GDM1 (cell line): ENCODE data around the gene MTHFD1L.
"Not testable (repeated sequence)": the region's sequence is repeated elsewhere in the genome, so short reads cannot be mapped to it uniquely, and the experiment has no call there.

Source experiments
- DNase-seq: peaks from one replicate; lab custom pipeline; 2025; lab: John Stamatoyannopoulos, UW

MTHFD1L gene

GRCh38 chr6:151069641-151070040 is 204.1 kb downstream of the MTHFD1L start:
- no peak for DNase-seq

- no peak for DNase-seq
Observed at GRCh38 chr6:151070631-151071051, 205.1 kb downstream of the MTHFD1L start.

- no peak for DNase-seq
Observed at GRCh38 chr6:151071295-151071694, 205.8 kb downstream of the MTHFD1L start.

- no peak for DNase-seq
Observed at GRCh38 chr6:151073146-151073545, 207.6 kb downstream of the MTHFD1L start.

- no peak for DNase-seq
Observed at GRCh38 chr6:151073701-151074100, 208.2 kb downstream of the MTHFD1L start.

- DNase-seq = no peak
Observed at GRCh38 chr6:151075005-151075404, 209.5 kb downstream of the MTHFD1L start.

- DNase-seq = no peak
Observed at GRCh38 chr6:151075527-151075926, 210.0 kb downstream of the MTHFD1L start.

GRCh38 chr6:151075930-151076555 is 210.5 kb downstream of the MTHFD1L start:
- DNase-seq = no peak

- DNase-seq = no peak
Observed at GRCh38 chr6:151078655-151079054, 213.2 kb downstream of the MTHFD1L start.

- DNase-seq = no peak
Observed at GRCh38 chr6:151081656-151082055, 216.2 kb downstream of the MTHFD1L start.

GRCh38 chr6:151082079-151082478 is 216.6 kb downstream of the MTHFD1L start:
- no peak for DNase-seq

GRCh38 chr6:151084275-151084674 is 218.8 kb downstream of the MTHFD1L start:
- no peak for DNase-seq

- not testable (repeated sequence) for DNase-seq
Observed at GRCh38 chr6:151087055-151087454, 221.6 kb downstream of the MTHFD1L start.

- DNase-seq = no peak
Observed at GRCh38 chr6:151087861-151088598, 222.5 kb downstream of the MTHFD1L start.

- DNase-seq = no peak
Observed at GRCh38 chr6:151088599-151088935, 223.1 kb downstream of the MTHFD1L start.

- no peak for DNase-seq
Observed at GRCh38 chr6:151088963-151089362, 223.5 kb downstream of the MTHFD1L start.

- no peak for DNase-seq
Observed at GRCh38 chr6:151089978-151090377, 224.5 kb downstream of the MTHFD1L start.

- no peak for DNase-seq
Observed at GRCh38 chr6:151091571-151091970, 226.1 kb downstream of the MTHFD1L start.

GRCh38 chr6:151092591-151092990 is 227.1 kb downstream of the MTHFD1L start:
- DNase-seq = no peak

GRCh38 chr6:151093706-151094105 is 228.2 kb downstream of the MTHFD1L start:
- DNase-seq = no peak

GRCh38 chr6:151095538-151096254 is 230.2 kb downstream of the MTHFD1L start:
- DNase-seq = no peak

- no peak for DNase-seq
Observed at GRCh38 chr6:151096255-151096612, 230.7 kb downstream of the MTHFD1L start.
